Pancreas (tissue), 10 donors: ENCODE results near the gene TMEM131. TPM values are rescaled to one million over a fixed set of nuclear protein-coding genes. Genes with fewer than 3 reads are reported as not detected.

Experiments
- ATAC-seq, 4 donors: fragments of 200-7000 bp; cut with Tn5 transposase; one replicate each; pipeline versions ENCODE4 v1.8.0 to v1.9.1; 2020; ENCODE audit warnings: mild to moderate bottlenecking in 4 of 4, moderate library complexity in 4 of 4
- DNase-seq, 6 donors: peaks; one replicate each; pipeline ENCODE4 v3.0.0-alpha.2; 2020
- FAIRE-seq: peaks from 2 replicates; lab custom pipeline; 2012; peaks lifted over from hg19 to GRCh38; lab: Jason Lieb, UNC
- H3K27ac ChIP-seq, 4 donors: fragments of 200-600 bp; sonication (generic); 1 replicate in 3 of 4; 2 replicates in 1 of 4; pipeline versions ENCODE4 v1.5.0 to v1.8.0; 2020
- H3K27me3 ChIP-seq, 4 donors: fragments of 200-600 bp; one replicate each; pipeline ENCODE4 v1.8.0; 2021
- H3K36me3 ChIP-seq, 3 donors: fragments of 200-600 bp; sonication (generic) in 1 of 3; one replicate each; pipeline versions ENCODE4 v1.5.0 to v1.8.0; 2020 to 2021
- H3K4me1 ChIP-seq, 3 donors: fragments of 200-600 bp; one replicate each; pipeline ENCODE4 v1.8.0; 2021
- H3K4me3 ChIP-seq, 4 donors: fragments of 200-600 bp; sonication (generic) in 2 of 4; one replicate each; pipeline versions ENCODE4 v1.5.0 to v1.8.0; 2020 to 2021
- H3K9me3 ChIP-seq, 4 donors: fragments of 200-600 bp; one replicate each; pipeline ENCODE4 v1.8.0; 2021
- WGBS, 2 donors: extraction: QIAGEN DNeasy Blood & Tissue Kit; methylation state at CpG; one replicate each; pipeline ENCODE4 v1.1.7; 2013; 5-methylcytosine and 5-hydroxymethylcytosine counted together
- intact Hi-C, 3 donors: fragments of 100-400 bp; cut with DNase I; formaldehyde crosslinking; loops; one replicate each; pipeline versions ENCODE4 v1.11.1 to v1.14.2; 2022
- polyA plus RNA-seq, 2 donors: library from polyadenylated mRNA; stranded (reverse); fragments of 200-250 nt; gene quantifications; one replicate each; pipeline ENCODE4 v1.2.3, GENCODE V29; 2013
- total RNA-seq, 6 donors: library from RNA; stranded (reverse); fragmentation: NEBNext Ultra II Directional in 4 of 6; extraction: Animal tissue kit (Norgen Biotek cat#: 25700) in 4 of 6; gene quantifications; one replicate each; pipeline versions ENCODE4 v1.2.1 to v1.2.4, GENCODE V29; 2021 to 2023
- TF ChIP-seq, protein P1 (sequence below), 4 donors: fragments of 200-600 bp; sonication (generic) in 3 of 4; IDR thresholded peaks; one replicate each; pipeline versions ENCODE4 v1.5.0 to v1.8.0; 2021; ENCODE audit warnings: antibody characterized with exemption in 4 of 4
- donor health status: healthy with polysubstance abuse.
- donor health status: DM: no; HTN: no; CAD: no; lungs with moderate emphysema.
- donor health status: DM: no; HTN: no; CAD: no.
- donor health status: control.
- donor health status: control.
- donor health status: Bipolar disorder and iron deficiency.
- donor health status: DM: yes; HTN: yes; CAD: no.
- donor health status: DM: no; HTN: no; CAD: no.
- donor health status: DM: no; HTN: no; CAD: no.
- donor health status: DM: yes; HTN: yes; CAD: no.

TMEM131 gene
- total and polyA plus RNA-seq, 8 donors: 8.1 to 26.5 (median 19.4) TPM

DNA sequence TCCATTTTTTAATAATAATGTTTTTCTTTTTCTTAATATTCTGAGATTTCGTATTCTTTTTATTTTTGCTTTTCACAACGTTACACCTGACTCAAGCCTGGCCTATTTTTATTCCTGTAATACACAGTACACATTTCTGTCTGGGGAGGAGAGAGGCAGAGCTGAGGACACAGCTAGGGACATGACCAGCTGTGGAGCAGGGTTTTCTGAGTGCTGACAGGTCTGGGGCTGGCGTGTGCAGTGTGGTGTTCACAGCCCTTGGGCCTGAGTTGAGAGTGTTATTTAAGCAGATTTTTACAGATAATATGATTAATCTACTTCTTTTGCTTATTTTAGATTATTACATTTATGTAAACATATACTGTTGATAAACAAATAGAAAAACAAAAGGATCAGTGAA, 226.4 kb downstream of the TMEM131 start:
- DNase-seq: no peak
- ATAC-seq: no peak
- Histone ChIP-seq H3K36me3 (peaks cover 0 to 42% (median 5%) of the 10 kb centered on the region in 3 donors), H3K4me1 (no peaks in the 10 kb centered on the region), H3K27me3 (no peaks in the 10 kb centered on the region), H3K4me3 (no peak overlapping the region), H3K9me3 (no peaks in the 10 kb centered on the region), H3K27ac (no peak overlapping the region)
- 85 to 88% methylated on average over 3 of the region's 3 CpGs for WGBS, 2 donors
- TF ChIP-seq, protein P1, sequence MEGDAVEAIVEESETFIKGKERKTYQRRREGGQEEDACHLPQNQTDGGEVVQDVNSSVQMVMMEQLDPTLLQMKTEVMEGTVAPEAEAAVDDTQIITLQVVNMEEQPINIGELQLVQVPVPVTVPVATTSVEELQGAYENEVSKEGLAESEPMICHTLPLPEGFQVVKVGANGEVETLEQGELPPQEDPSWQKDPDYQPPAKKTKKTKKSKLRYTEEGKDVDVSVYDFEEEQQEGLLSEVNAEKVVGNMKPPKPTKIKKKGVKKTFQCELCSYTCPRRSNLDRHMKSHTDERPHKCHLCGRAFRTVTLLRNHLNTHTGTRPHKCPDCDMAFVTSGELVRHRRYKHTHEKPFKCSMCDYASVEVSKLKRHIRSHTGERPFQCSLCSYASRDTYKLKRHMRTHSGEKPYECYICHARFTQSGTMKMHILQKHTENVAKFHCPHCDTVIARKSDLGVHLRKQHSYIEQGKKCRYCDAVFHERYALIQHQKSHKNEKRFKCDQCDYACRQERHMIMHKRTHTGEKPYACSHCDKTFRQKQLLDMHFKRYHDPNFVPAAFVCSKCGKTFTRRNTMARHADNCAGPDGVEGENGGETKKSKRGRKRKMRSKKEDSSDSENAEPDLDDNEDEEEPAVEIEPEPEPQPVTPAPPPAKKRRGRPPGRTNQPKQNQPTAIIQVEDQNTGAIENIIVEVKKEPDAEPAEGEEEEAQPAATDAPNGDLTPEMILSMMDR (IDR thresholded peaks at IDR 0.05): no peak
- FAIRE-seq: no peak
- intact Hi-C loops: no loop called here

DNA sequence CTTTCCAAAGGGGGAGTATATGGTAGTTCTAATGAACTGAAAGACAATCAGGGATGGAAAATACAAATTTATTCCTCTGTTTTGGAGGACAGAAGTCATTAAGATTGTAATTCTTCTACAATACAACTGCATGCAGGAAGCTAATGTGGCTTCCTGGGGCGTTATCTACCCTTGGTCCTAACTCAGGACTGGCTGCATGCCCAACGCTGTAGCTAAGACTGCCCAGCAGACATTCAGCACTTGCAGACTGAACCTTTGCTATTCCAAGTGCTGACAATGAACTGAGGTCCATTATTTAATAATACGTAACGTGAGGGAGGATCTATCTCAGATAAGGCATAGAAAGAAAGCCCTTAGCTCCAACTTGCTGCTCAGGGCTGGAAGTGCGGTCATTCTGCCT, 229.2 kb downstream of the TMEM131 start:
- Histone ChIP-seq H3K27me3 (no peaks in the 10 kb centered on the region), H3K4me3 (no peak overlapping the region), H3K27ac (no peak overlapping the region), H3K36me3 (peaks cover 0 to 47% (median 5%) of the 10 kb centered on the region in 3 donors), H3K4me1 (no peaks in the 10 kb centered on the region), H3K9me3 (no peaks in the 10 kb centered on the region)
- ATAC-seq (no peak), DNase-seq (no peak), FAIRE-seq (no peak)
- TF ChIP-seq, protein P1 (IDR thresholded peaks at IDR 0.05): no peak
- WGBS, 2 donors: 91% methylated on average over 5 of the region's 5 CpGs
- intact Hi-C loops: no loop called here

DNA sequence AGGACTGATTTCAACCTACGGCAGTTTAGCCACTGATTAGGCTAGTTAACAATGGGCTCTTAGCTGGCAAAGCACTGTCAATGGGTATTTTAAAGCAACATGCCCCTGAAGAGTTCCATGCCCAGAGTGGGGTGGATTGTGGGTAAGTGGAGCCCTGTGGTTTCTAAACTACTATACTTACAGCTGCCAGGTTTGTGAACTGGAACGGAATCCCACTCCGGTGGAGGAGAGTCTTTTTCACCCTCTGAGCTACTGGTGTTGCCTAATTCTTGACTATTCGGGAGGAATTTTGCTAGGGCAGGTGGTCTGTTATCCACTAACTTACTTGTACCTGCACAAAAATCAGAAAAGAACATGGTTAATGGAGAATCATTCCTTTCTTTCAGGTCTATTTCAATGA, 229.8 kb downstream of the TMEM131 start:
- no peak overlapping the region for H3K27ac ChIP-seq
- TF ChIP-seq, protein P1 (IDR thresholded peaks at IDR 0.05): no peak
- no peaks in the 10 kb centered on the region for H3K9me3 ChIP-seq
- H3K4me3 ChIP-seq: no peak overlapping the region
- FAIRE-seq: no peak
- H3K4me1 ChIP-seq: no peaks in the 10 kb centered on the region
- H3K27me3 ChIP-seq: no peaks in the 10 kb centered on the region
- peaks cover 0 to 52% (median 5%) of the 10 kb centered on the region in 3 donors for H3K36me3 ChIP-seq
- 95 to 97% methylated on average over 4 of the region's 4 CpGs for WGBS, 2 donors
- intact Hi-C loops: no loop called here
- DNase-seq: no peak
- no peak for ATAC-seq

DNA sequence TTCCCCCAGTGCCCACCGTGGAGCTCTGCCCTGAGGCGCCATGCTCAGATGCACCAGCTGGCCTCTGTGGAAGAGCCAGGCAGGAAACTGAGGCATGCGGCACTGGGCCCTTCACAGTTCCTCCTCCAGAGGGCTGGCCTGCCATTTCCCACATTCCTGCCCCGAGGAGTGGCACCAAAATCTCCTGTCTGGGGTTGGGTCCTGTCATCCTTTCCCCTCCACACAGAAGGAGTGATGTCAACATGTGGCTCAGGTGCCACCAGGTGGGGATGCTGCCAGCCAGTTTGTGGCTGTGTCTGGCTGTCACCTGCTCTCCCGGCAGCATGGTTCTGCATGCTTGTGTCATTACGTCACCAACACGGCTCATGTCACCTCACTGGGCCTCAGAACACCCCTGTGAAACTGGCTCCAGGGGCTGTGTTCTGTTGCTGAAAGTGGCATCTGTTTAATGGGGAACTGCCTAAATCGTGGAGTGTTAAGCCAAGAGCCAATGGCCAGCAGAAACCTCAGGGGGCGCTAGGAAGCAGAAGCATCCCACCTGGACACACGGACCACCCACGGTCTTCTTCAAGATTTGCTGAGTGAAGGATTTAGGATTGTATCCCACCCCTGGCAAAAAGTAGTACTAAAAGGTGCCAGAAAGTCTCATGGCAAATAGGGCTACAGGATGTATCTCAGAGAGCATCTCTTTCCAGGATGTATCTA, 231.0 kb downstream of the TMEM131 start:
- Histone ChIP-seq H3K4me3 (no peak overlapping the region), H3K9me3 (no peaks in the 10 kb centered on the region), H3K27ac (no peak overlapping the region), H3K36me3 (peaks cover 0 to 58% (median 5%) of the 10 kb centered on the region in 3 donors), H3K27me3 (no peaks in the 10 kb centered on the region), H3K4me1 (no peaks in the 10 kb centered on the region)
- DNase-seq: no peak
- ATAC-seq: peak in 1 of 4 donors; percentile 39
- intact Hi-C loops: no loop called here
- no peak for FAIRE-seq
- TF ChIP-seq, protein P1 (IDR thresholded peaks at IDR 0.05): no peak
- WGBS, 2 donors: 88 to 90% methylated on average over 11 of the region's 11 CpGs

DNA sequence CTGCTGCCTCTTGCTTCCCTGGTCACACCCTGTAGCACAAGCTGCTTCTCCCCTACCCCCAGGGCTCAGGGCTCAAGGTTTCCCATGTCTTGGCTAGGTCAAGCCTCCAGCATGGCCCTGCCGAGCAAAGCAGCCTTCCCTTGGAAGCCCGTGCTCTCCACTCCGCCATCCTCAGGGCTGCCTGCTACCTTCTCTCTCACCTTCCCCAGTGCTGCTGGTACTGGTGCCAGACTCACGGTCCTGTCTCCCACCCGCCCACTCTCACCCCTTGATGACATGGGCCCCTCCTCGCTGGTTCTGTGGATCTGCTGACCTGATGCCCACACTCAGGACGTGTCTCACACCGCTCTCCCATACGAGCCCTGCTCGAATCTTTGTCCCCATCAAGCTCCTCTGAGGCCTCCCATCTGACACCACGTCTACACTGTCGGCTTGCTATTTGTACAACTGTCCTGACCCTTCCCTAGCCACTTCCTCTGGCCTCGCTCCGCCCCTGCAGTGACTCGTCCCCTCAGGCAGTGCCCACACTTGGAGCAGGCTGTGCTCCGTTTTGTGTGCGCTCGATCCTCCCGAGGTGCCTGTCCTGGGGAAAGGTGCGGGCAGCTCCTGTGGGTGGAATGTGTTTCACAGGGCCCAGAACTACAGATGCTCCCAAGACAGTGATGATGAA, 232.4 kb downstream of the TMEM131 start:
- no peaks in the 10 kb centered on the region for H3K9me3 ChIP-seq
- intact Hi-C loops: no loop called here
- 91 to 92% methylated on average over 20 of the region's 20 CpGs for WGBS, 2 donors
- H3K4me3 ChIP-seq: no peak overlapping the region
- TF ChIP-seq, protein P1 (IDR thresholded peaks at IDR 0.05): no peak
- no peaks in the 10 kb centered on the region for H3K27me3 ChIP-seq
- no peaks in the 10 kb centered on the region for H3K4me1 ChIP-seq
- DNase-seq: no peak
- H3K27ac ChIP-seq: no peak overlapping the region
- H3K36me3 ChIP-seq: peaks cover 0 to 68% (median 12%) of the 10 kb centered on the region in 3 donors
- no peak for ATAC-seq
- FAIRE-seq: no peak
